Measurements from ENCODE around the gene RBMS3. TPM values are rescaled to one million over a fixed set of nuclear protein-coding genes. Genes with fewer than 3 reads are reported as not detected.
"Not testable (repeated sequence)": the region's sequence is repeated elsewhere in the genome, so short reads cannot be mapped to it uniquely, and the experiment has no call there.

Gene RBMS3
- total RNA-seq, 4 donors from 2014 or later = 3.8 to 18.7 (median 14.6) TPM

GRCh38 chr3:29804044-29804443 is 523.2 kb downstream of the RBMS3 start:
- in situ Hi-C loops (cut with MboI; ENCODE audit: low pct_ligation_motif_present in 1 of 4, low pct_unique_long_range_greater_than_20kb in 1 of 4, low sequenced_read_pairs in 3 of 4) = no loop called here
- Histone ChIP-seq H3K36me3 (no peaks in the 10 kb centered on the region), H3K27ac (no peak overlapping the region), H3K4me1 (no peaks in the 10 kb centered on the region), H3K27me3 (no peaks in the 10 kb centered on the region), H3K4me3 (no peak overlapping the region), H3K9me3 (no peaks in the 10 kb centered on the region)
- no peak for DNase-seq
- intact Hi-C loops (cut with DNase I; ENCODE audit: low total_unique reads) = no loop called here
- TF ChIP-seq EP300 (IDR thresholded peaks at IDR 0.05; ENCODE audit: low read depth) = no peak
- TF ChIP-seq, protein P1, sequence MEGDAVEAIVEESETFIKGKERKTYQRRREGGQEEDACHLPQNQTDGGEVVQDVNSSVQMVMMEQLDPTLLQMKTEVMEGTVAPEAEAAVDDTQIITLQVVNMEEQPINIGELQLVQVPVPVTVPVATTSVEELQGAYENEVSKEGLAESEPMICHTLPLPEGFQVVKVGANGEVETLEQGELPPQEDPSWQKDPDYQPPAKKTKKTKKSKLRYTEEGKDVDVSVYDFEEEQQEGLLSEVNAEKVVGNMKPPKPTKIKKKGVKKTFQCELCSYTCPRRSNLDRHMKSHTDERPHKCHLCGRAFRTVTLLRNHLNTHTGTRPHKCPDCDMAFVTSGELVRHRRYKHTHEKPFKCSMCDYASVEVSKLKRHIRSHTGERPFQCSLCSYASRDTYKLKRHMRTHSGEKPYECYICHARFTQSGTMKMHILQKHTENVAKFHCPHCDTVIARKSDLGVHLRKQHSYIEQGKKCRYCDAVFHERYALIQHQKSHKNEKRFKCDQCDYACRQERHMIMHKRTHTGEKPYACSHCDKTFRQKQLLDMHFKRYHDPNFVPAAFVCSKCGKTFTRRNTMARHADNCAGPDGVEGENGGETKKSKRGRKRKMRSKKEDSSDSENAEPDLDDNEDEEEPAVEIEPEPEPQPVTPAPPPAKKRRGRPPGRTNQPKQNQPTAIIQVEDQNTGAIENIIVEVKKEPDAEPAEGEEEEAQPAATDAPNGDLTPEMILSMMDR (IDR thresholded peaks at IDR 0.05) = no peak
- TF ChIP-seq POLR2A (IDR thresholded peaks at IDR 0.05) = no peak
- no peak for TF ChIP-seq POLR2AphosphoS5 (IDR thresholded peaks at IDR 0.05)

DNA sequence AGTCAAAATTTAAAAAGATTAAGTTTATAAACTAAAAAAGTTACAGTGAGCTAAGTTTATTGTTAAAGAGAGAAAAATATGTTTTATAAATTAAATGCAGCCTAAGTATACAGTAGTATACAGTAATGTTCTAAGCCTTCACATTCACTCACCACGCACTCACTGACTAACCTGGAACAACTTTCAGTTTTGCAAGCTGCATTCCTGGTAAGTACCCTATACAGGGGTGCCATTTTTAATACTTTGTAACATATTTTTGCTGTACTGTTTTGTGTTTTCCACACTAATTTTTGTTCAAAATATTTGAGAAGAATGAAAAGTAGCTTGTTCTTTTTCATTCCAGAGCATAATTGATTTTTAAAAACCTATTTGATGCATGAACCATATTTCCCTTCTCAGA is 524.9 kb downstream of the RBMS3 start:
- Histone ChIP-seq H3K27me3 (no peaks in the 10 kb centered on the region), H3K9me3 (no peaks in the 10 kb centered on the region), H3K27ac (no peak overlapping the region), H3K4me1 (no peaks in the 10 kb centered on the region), H3K36me3 (no peaks in the 10 kb centered on the region), H3K4me3 (no peak overlapping the region)
- no peak for TF ChIP-seq EP300 (IDR thresholded peaks at IDR 0.05; ENCODE audit: low read depth)
- no peak for TF ChIP-seq POLR2AphosphoS5 (IDR thresholded peaks at IDR 0.05)
- no peak for TF ChIP-seq POLR2A (IDR thresholded peaks at IDR 0.05)
- TF ChIP-seq, protein P1 (IDR thresholded peaks at IDR 0.05) = no peak
- in situ Hi-C loops (cut with MboI; ENCODE audit: low pct_ligation_motif_present in 1 of 4, low pct_unique_long_range_greater_than_20kb in 1 of 4, low sequenced_read_pairs in 3 of 4) (no loop called here), intact Hi-C loops (cut with DNase I; ENCODE audit: low total_unique reads) (no loop called here)
- DNase-seq = no peak
- 2 to 36% methylated on average over 1 of the region's 1 CpG for WGBS, 2 donors (ENCODE audit: low coverage in 1 of 2)

- H3K27ac ChIP-seq; in situ Hi-C loops (cut with MboI; ENCODE audit: low pct_ligation_motif_present in 1 of 4, low pct_unique_long_range_greater_than_20kb in 1 of 4, low sequenced_read_pairs in 3 of 4); H3K9me3 ChIP-seq; H3K36me3 ChIP-seq; DNase-seq; intact Hi-C loops (cut with DNase I; ENCODE audit: low total_unique reads); H3K4me3 ChIP-seq; H3K4me1 ChIP-seq; H3K27me3 ChIP-seq: not testable (repeated sequence)
- 86 to 88% methylated on average over 3 of the region's 3 CpGs for WGBS, 2 donors (ENCODE audit: low coverage in 1 of 2)
Measured at GRCh38 chr3:29808324-29808723, 527.5 kb downstream of the RBMS3 start.

- H3K4me1 ChIP-seq = no peaks in the 10 kb centered on the region
- intact Hi-C loops (cut with DNase I; ENCODE audit: low total_unique reads) (no loop called here), in situ Hi-C loops (cut with MboI; ENCODE audit: low pct_ligation_motif_present in 1 of 4, low pct_unique_long_range_greater_than_20kb in 1 of 4, low sequenced_read_pairs in 3 of 4) (no loop called here)
- H3K27me3 ChIP-seq = no peaks in the 10 kb centered on the region
- TF ChIP-seq POLR2A (IDR thresholded peaks at IDR 0.05) (no peak), EP300 (IDR thresholded peaks at IDR 0.05; ENCODE audit: low read depth) (no peak), POLR2AphosphoS5 (IDR thresholded peaks at IDR 0.05) (no peak)
- TF ChIP-seq, protein P1 (IDR thresholded peaks at IDR 0.05) = no peak
- H3K4me3 ChIP-seq = no peak overlapping the region
- no peak overlapping the region for H3K27ac ChIP-seq
- no peak for DNase-seq
- H3K9me3 ChIP-seq = no peaks in the 10 kb centered on the region
- H3K36me3 ChIP-seq = no peaks in the 10 kb centered on the region
Measured at GRCh38 chr3:29822071-29822470, 541.2 kb downstream of the RBMS3 start.

DNA sequence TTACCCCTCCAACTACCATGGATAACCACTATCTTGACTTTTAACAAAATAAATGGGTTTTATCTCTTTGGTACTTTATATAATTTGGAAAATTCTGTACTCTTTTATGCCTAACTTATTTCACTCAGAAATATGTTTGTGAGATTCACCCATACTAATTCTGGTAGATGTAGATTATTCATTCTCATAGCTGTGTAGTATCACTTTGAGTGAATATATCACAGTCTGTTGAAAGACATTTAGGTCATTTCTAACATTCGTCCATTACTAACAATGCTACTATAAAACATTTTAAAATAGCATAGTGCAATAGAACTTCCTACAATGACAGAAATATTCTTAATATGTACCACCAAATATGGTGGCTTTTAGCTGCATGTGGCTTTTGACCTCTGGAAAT is 542.4 kb downstream of the RBMS3 start:
- intact Hi-C loops (cut with DNase I; ENCODE audit: low total_unique reads) (no loop called here), in situ Hi-C loops (cut with MboI; ENCODE audit: low pct_ligation_motif_present in 1 of 4, low pct_unique_long_range_greater_than_20kb in 1 of 4, low sequenced_read_pairs in 3 of 4) (no loop called here)
- Histone ChIP-seq H3K36me3 (no peaks in the 10 kb centered on the region), H3K4me3 (no peak overlapping the region), H3K27ac (no peak overlapping the region), H3K27me3 (no peaks in the 10 kb centered on the region), H3K9me3 (no peaks in the 10 kb centered on the region), H3K4me1 (no peaks in the 10 kb centered on the region)
- TF ChIP-seq POLR2AphosphoS5 (IDR thresholded peaks at IDR 0.05) = no peak
- no peak for TF ChIP-seq POLR2A (IDR thresholded peaks at IDR 0.05)
- TF ChIP-seq, protein P1 (IDR thresholded peaks at IDR 0.05) = no peak
- TF ChIP-seq EP300 (IDR thresholded peaks at IDR 0.05; ENCODE audit: low read depth) = no peak
- DNase-seq = no peak
- 71 to 82% methylated on average over 1 of the region's 1 CpG for WGBS, 2 donors (ENCODE audit: low coverage in 1 of 2)
